Nephron progenitor cell (in vitro differentiated cells): Measurements from ENCODE around the gene TET3.

Experiments
- DNase-seq: peaks from one replicate; pipeline ENCODE4 v3.0.0; 2021
- H3K27ac Mint-ChIP-seq: 2 replicates; pipeline ENCODE4 v1.8.0; 2021; ENCODE audit warnings: mild to moderate bottlenecking, moderate library complexity, mixed read lengths
- H3K27me3 Mint-ChIP-seq: 2 replicates; pipeline ENCODE4 v1.8.0; 2021; ENCODE audit warnings: mild to moderate bottlenecking, low read depth, mixed read lengths; ENCODE audit not compliant: poor library complexity
- H3K36me3 Mint-ChIP-seq: 2 replicates; pipeline ENCODE4 v1.8.0; 2021; ENCODE audit warnings: low read depth, mixed read lengths
- H3K4me1 Mint-ChIP-seq: 2 replicates; pipeline ENCODE4 v1.8.0; 2021; ENCODE audit warnings: mixed read lengths
- H3K4me3 Mint-ChIP-seq: 2 replicates; pipeline ENCODE4 v1.8.0; 2021; ENCODE audit warnings: mild to moderate bottlenecking, moderate library complexity, mixed read lengths
- H3K9me3 Mint-ChIP-seq: 2 replicates; pipeline ENCODE4 v1.8.0; 2021; ENCODE audit warnings: mild to moderate bottlenecking, moderate library complexity, mixed read lengths
- TF ChIP-seq, protein P1 (sequence below): fragments of 200-600 bp; sonication (generic); IDR thresholded peaks from 2 replicates; pipeline ENCODE4 v1.5.0; 2021; ENCODE audit warnings: antibody characterized with exemption

The TET3 gene

GRCh38 chr2:74005786-74006185 lies 21.1 kb downstream of the TET3 start:
- no peak overlapping the region for H3K4me3 Mint-ChIP-seq
- H3K9me3 Mint-ChIP-seq = no peaks in the 10 kb centered on the region
- H3K4me1 Mint-ChIP-seq = peaks cover 87% of the 10 kb centered on the region
- DNase-seq = no peak
- TF ChIP-seq, protein P1, sequence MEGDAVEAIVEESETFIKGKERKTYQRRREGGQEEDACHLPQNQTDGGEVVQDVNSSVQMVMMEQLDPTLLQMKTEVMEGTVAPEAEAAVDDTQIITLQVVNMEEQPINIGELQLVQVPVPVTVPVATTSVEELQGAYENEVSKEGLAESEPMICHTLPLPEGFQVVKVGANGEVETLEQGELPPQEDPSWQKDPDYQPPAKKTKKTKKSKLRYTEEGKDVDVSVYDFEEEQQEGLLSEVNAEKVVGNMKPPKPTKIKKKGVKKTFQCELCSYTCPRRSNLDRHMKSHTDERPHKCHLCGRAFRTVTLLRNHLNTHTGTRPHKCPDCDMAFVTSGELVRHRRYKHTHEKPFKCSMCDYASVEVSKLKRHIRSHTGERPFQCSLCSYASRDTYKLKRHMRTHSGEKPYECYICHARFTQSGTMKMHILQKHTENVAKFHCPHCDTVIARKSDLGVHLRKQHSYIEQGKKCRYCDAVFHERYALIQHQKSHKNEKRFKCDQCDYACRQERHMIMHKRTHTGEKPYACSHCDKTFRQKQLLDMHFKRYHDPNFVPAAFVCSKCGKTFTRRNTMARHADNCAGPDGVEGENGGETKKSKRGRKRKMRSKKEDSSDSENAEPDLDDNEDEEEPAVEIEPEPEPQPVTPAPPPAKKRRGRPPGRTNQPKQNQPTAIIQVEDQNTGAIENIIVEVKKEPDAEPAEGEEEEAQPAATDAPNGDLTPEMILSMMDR = no peak
- H3K27me3 Mint-ChIP-seq = peaks cover 2% of the 10 kb centered on the region
- H3K36me3 Mint-ChIP-seq = peaks cover 11% of the 10 kb centered on the region
- peak overlapping the region; percentile 18 for H3K27ac Mint-ChIP-seq

- Mint-ChIP-seq H3K36me3 (peaks cover 13% of the 10 kb centered on the region), H3K4me1 (peaks cover 81% of the 10 kb centered on the region), H3K4me3 (peak overlapping the region; percentile 53), H3K27me3 (no peaks in the 10 kb centered on the region), H3K9me3 (no peaks in the 10 kb centered on the region), H3K27ac (no peak overlapping the region)
- no peak for DNase-seq
- TF ChIP-seq, protein P1 = no peak
Observed at GRCh38 chr2:74006459-74006858, 21.7 kb downstream of the TET3 start.

DNA sequence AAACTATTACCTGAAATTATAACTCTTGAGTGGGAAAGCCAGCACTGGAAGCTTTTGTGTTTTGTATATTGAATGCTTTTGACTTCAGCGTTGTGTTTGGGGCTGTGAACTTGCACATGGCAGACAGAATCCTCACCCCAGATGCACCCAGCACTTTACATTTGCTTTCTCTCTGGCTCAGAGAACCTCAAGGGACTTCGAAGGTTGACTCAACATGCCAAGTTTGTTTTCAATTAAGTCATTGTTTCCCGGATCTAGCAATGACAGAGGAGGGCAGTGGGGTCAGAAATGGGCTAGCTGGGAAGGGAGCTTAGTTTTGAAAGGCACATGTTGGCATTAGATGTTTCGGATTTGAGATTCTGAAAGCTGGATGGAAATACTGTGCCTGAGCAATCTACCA lies 22.4 kb downstream of the TET3 start:
- Mint-ChIP-seq H3K9me3 (no peaks in the 10 kb centered on the region), H3K27ac (peak overlapping the region; percentile 64), H3K4me1 (peaks cover 74% of the 10 kb centered on the region), H3K36me3 (peaks cover 18% of the 10 kb centered on the region), H3K27me3 (no peaks in the 10 kb centered on the region), H3K4me3 (peak overlapping the region; percentile 53)
- TF ChIP-seq, protein P1 = no peak
- DNase-seq = no peak

GRCh38 chr2:74007711-74008110 lies 23.0 kb downstream of the TET3 start:
- no peaks in the 10 kb centered on the region for H3K27me3 Mint-ChIP-seq
- H3K36me3 Mint-ChIP-seq = peaks cover 24% of the 10 kb centered on the region
- peak overlapping the region; percentile 29 for H3K27ac Mint-ChIP-seq

DNA sequence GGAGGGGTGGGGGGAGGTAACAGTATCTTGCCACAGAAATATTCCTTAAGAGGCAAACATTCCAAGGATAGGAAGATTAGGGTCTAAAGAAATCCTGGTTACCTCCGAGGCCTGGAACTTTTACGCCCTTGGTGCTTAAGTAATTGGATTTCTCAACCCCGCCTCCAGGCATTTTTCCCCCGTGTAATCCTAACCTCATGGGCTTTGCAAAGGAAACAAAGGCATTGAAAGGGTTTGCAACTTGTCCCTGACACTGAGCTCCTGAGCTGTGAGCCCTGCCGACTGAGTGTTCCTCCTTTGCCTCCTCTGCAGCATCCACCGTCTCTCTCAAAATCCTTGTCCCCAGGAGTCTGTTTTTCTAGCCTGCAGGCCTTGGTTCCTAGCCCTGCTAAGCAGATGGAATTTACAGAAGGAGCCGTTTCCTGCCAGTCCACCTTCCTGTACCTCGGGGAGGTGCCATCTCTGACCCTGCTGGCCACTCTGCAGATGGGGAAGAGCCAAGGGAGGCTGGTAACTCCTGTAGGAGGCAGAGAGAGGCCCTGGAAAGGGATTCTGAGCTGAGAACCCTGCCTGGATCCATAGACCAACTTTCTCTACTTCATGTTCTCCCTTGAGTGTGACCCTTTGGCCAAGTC lies 24.2 kb downstream of the TET3 start:
- Mint-ChIP-seq H3K27ac (peak overlapping the region; percentile 79), H3K4me1 (peaks cover 62% of the 10 kb centered on the region), H3K9me3 (no peaks in the 10 kb centered on the region), H3K36me3 (peaks cover 30% of the 10 kb centered on the region), H3K4me3 (peak overlapping the region; percentile 2), H3K27me3 (no peaks in the 10 kb centered on the region)
- TF ChIP-seq, protein P1 = no peak
- no peak for DNase-seq

More at GRCh38 chr2:74007711-74008110, 23.0 kb downstream of the TET3 start:
- no peak for DNase-seq
- Mint-ChIP-seq H3K9me3 (no peaks in the 10 kb centered on the region), H3K4me3 (peak overlapping the region; percentile 54), H3K4me1 (peaks cover 74% of the 10 kb centered on the region)
- TF ChIP-seq, protein P1 = no peak

GRCh38 chr2:74009577-74009976 lies 24.9 kb downstream of the TET3 start:
- DNase-seq = no peak
- TF ChIP-seq, protein P1 = no peak
- no peaks in the 10 kb centered on the region for H3K9me3 Mint-ChIP-seq
- H3K27ac Mint-ChIP-seq = no peak overlapping the region
- peaks cover 35% of the 10 kb centered on the region for H3K36me3 Mint-ChIP-seq
- no peaks in the 10 kb centered on the region for H3K27me3 Mint-ChIP-seq
- H3K4me1 Mint-ChIP-seq = peaks cover 55% of the 10 kb centered on the region
- H3K4me3 Mint-ChIP-seq = no peak overlapping the region
